GM12892 (cell line): ENCODE measurements around the gene SRBD1.

ENCODE experiments used
- POLR2AphosphoS5 ChIP-seq: IDR thresholded peaks from 2 replicates; pipeline ENCODE4 v1.6.1; 2011; ENCODE audit warnings: low read depth, low read length, control low read depth
- TAF1 ChIP-seq: IDR thresholded peaks from 2 replicates; pipeline ENCODE4 v1.6.1; 2011; ENCODE audit warnings: low read depth, mild to moderate bottlenecking, control low read depth, low read length, borderline replicate concordance

DNA sequence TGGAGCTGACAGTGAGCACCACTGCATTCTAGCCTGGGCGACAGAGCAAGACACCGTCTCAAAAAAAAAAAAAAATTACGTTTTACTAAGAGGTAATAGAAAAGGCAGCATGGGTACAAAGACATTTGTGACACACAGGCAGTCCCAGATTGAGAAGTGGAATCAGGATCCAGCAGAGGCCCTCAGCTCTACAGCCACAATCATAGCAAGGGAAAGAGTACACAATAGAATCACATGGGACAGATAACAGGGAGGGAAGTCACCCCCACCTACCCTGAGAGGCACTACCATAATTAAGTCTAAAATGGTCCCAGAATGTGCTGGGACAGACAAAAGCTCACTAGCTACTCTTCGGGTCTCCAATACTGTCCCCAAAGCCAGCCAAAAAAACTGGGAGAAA is 12.5 kb downstream of the SRBD1 start:
- TF ChIP-seq POLR2AphosphoS5 = no peak
- no peak for TF ChIP-seq TAF1
